ENCODE measurements around the gene PRKAA1. TPM values are rescaled to one million over a fixed set of nuclear protein-coding genes. Genes with fewer than 3 reads are reported as not detected.

PRKAA1 gene
- total RNA-seq, 1 experiment from 2014 or later, result 31.2 TPM

DNA sequence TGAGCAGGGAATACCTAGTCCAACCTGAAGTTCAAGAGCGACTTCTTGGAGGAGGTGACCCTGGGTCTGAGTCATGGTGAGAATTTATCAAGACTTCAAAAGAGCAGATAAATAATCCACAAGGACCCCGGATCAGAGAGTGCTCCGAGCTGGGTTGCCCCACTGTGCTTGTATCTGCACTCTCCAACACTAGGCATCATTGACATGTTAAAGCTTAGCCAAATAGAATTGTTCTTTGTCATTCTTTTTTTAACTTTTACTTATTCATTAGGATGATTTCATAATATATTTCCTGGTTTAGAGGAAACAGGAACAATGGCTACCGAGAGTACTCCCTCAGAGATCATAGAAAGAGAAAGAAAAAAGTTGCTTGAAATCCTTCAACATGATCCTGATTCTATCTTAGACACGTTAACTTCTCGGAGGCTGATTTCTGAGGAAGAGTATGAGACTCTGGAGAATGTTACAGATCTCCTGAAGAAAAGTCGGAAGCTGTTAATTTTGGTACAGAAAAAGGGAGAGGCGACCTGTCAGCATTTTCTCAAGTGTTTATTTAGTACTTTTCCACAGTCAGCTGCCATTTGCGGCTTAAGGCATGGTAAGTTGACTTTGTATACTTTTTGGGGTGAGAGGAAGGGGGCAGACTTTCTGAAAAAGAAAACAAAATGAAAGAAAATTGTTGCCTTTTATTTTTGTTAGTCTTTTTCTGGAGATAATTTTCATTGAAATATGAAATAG lies 43.1 kb upstream of the PRKAA1 start, which contains the start of gene CARD6:
Gene CARD6 (plus strand): TSS at position 300 of the 738 bp plus-strand sequence. CDS start 16 bp downstream, at position 316.
- POLR2A ChIA-PET, result interaction anchor here (0.6 kb wide), 1 partner anchor 12 kb away, joined by 3 read pairs; no protein-coding TSS in a partner anchor
- TF ChIP-seq ZNF425 (CRISPR knock-in tag; conservative IDR thresholded peaks at IDR 0.05), result no peak
- TF ChIP-seq PRRX2 (CRISPR knock-in tag; IDR thresholded peaks at IDR 0.05), result no peak
- TF ChIP-seq ZNF416 (CRISPR knock-in tag; IDR thresholded peaks at IDR 0.05), result no peak
- no peak for TF ChIP-seq IRF1 (CRISPR knock-in tag; IDR thresholded peaks at IDR 0.05)
- ATAC-seq, result peak; percentile 74
- H3K36me3 Mint-ChIP-seq, result no peaks in the 10 kb centered on the region
- peak within 1 kb of the TSS; percentile 61 for H3K27ac Mint-ChIP-seq
- peak within 1 kb of the TSS; percentile 54 for H3K4me3 Mint-ChIP-seq
- CTCF ChIA-PET, result interaction anchor here (0.9 to 1.0 kb wide), 2 partner anchors 30 to 38 kb away, joined by 3 read pairs; no protein-coding TSS in a partner anchor
- H3K27me3 Mint-ChIP-seq (ENCODE audit: low read depth), result peaks cover 3% of the 10 kb centered on the region; the same call in 1 of the 2 replicates
- H3K9me3 Mint-ChIP-seq, result no peaks in the 10 kb centered on the region
- peaks cover 21% of the 10 kb centered on the region for H3K4me1 Mint-ChIP-seq
- DNase-seq (ENCODE audit: low spot score), result no peak

GRCh38 chr5:40838086-40838485 lies 39.9 kb upstream of the PRKAA1 start:
- Mint-ChIP-seq H3K27me3 (ENCODE audit: low read depth) (0 out of 2 replicates have a peak, but pooled peaks cover under 1% of the 10 kb centered on the region), H3K27ac (no peak overlapping the region), H3K4me1 (peaks cover 34% of the 10 kb centered on the region), H3K9me3 (no peaks in the 10 kb centered on the region), H3K4me3 (no peak overlapping the region), H3K36me3 (peaks cover 20% of the 10 kb centered on the region)
- no peak for ATAC-seq
- CTCF ChIA-PET, result no interaction called here
- POLR2A ChIA-PET, result interaction anchor here (0.6 kb wide), 1 partner anchor 12 kb away, joined by 4 read pairs; no protein-coding TSS in a partner anchor
- no peak for DNase-seq (ENCODE audit: low spot score)
- TF ChIP-seq ATF3 (CRISPR knock-in tag; conservative IDR thresholded peaks at IDR 0.05) (no peak), ZBTB21 (CRISPR knock-in tag; IDR thresholded peaks at IDR 0.05; ENCODE audit: borderline replicate concordance) (no peak), JAZF1 (CRISPR knock-in tag; IDR thresholded peaks at IDR 0.05) (no peak), NFATC4 (CRISPR knock-in tag; IDR thresholded peaks at IDR 0.05) (no peak), ZNF138 (CRISPR knock-in tag; conservative IDR thresholded peaks at IDR 0.05) (no peak), SMAD4 (CRISPR knock-in tag; IDR thresholded peaks at IDR 0.05) (no peak), MLX (CRISPR knock-in tag; IDR thresholded peaks at IDR 0.05) (no peak), EMX1 (CRISPR knock-in tag; IDR thresholded peaks at IDR 0.05) (no peak), NR1H2 (CRISPR knock-in tag; IDR thresholded peaks at IDR 0.05) (no peak), CREB1 (CRISPR knock-in tag; IDR thresholded peaks at IDR 0.05) (no peak), ZNF396 (CRISPR knock-in tag; IDR thresholded peaks at IDR 0.05; ENCODE audit: borderline replicate concordance) (no peak), ZNF219 (CRISPR knock-in tag; IDR thresholded peaks at IDR 0.05; ENCODE audit: borderline replicate concordance) (no peak), MXD4 (CRISPR knock-in tag; IDR thresholded peaks at IDR 0.05; ENCODE audit: borderline replicate concordance) (no peak), MYBL2 (CRISPR knock-in tag; IDR thresholded peaks at IDR 0.05) (no peak), RELA (CRISPR knock-in tag; IDR thresholded peaks at IDR 0.05; ENCODE audit: borderline replicate concordance) (no peak)
- TF ChIP-seq, protein P1, sequence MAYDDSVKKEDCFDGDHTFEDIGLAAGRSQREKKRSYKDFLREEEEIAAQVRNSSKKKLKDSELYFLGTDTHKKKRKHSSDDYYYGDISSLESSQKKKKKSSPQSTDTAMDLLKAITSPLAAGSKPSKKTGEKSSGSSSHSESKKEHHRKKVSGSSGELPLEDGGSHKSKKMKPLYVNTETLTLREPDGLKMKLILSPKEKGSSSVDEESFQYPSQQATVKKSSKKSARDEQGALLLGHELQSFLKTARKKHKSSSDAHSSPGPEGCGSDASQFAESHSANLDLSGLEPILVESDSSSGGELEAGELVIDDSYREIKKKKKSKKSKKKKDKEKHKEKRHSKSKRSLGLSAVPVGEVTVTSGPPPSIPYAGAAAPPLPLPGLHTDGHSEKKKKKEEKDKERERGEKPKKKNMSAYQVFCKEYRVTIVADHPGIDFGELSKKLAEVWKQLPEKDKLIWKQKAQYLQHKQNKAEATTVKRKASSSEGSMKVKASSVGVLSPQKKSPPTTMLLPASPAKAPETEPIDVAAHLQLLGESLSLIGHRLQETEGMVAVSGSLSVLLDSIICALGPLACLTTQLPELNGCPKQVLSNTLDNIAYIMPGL (CRISPR knock-in tag; IDR thresholded peaks at IDR 0.05), result no peak
- TF ChIP-seq, protein P2, sequence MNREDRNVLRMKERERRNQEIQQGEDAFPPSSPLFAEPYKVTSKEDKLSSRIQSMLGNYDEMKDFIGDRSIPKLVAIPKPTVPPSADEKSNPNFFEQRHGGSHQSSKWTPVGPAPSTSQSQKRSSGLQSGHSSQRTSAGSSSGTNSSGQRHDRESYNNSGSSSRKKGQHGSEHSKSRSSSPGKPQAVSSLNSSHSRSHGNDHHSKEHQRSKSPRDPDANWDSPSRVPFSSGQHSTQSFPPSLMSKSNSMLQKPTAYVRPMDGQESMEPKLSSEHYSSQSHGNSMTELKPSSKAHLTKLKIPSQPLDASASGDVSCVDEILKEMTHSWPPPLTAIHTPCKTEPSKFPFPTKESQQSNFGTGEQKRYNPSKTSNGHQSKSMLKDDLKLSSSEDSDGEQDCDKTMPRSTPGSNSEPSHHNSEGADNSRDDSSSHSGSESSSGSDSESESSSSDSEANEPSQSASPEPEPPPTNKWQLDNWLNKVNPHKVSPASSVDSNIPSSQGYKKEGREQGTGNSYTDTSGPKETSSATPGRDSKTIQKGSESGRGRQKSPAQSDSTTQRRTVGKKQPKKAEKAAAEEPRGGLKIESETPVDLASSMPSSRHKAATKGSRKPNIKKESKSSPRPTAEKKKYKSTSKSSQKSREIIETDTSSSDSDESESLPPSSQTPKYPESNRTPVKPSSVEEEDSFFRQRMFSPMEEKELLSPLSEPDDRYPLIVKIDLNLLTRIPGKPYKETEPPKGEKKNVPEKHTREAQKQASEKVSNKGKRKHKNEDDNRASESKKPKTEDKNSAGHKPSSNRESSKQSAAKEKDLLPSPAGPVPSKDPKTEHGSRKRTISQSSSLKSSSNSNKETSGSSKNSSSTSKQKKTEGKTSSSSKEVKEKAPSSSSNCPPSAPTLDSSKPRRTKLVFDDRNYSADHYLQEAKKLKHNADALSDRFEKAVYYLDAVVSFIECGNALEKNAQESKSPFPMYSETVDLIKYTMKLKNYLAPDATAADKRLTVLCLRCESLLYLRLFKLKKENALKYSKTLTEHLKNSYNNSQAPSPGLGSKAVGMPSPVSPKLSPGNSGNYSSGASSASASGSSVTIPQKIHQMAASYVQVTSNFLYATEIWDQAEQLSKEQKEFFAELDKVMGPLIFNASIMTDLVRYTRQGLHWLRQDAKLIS (CRISPR knock-in tag; IDR thresholded peaks at IDR 0.05; ENCODE audit: borderline replicate concordance), result no peak
- TF ChIP-seq, protein P3, sequence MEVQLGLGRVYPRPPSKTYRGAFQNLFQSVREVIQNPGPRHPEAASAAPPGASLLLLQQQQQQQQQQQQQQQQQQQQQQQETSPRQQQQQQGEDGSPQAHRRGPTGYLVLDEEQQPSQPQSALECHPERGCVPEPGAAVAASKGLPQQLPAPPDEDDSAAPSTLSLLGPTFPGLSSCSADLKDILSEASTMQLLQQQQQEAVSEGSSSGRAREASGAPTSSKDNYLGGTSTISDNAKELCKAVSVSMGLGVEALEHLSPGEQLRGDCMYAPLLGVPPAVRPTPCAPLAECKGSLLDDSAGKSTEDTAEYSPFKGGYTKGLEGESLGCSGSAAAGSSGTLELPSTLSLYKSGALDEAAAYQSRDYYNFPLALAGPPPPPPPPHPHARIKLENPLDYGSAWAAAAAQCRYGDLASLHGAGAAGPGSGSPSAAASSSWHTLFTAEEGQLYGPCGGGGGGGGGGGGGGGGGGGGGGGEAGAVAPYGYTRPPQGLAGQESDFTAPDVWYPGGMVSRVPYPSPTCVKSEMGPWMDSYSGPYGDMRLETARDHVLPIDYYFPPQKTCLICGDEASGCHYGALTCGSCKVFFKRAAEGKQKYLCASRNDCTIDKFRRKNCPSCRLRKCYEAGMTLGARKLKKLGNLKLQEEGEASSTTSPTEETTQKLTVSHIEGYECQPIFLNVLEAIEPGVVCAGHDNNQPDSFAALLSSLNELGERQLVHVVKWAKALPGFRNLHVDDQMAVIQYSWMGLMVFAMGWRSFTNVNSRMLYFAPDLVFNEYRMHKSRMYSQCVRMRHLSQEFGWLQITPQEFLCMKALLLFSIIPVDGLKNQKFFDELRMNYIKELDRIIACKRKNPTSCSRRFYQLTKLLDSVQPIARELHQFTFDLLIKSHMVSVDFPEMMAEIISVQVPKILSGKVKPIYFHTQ (CRISPR knock-in tag; IDR thresholded peaks at IDR 0.05), result no peak

Data from WTC11 (cell line).